DND-41 (cell line): ENCODE data around the gene MYEOV.

Source experiments
- ATAC-seq: fragments of 200-7000 bp; cut with Tn5 transposase; 3 replicates; pipeline ENCODE4 v1.9.1; 2021; ENCODE audit warnings: low read depth; ENCODE audit not compliant: insufficient read depth
- DNase-seq: peaks from one replicate; pipeline ENCODE4 v3.0.0-alpha.2; 2020
- H2AFZ ChIP-seq: 2 replicates; pipeline ENCODE4 v1.6.0; 2012; ENCODE audit warnings: low read depth, low read length
- H3K27ac ChIP-seq: 2 replicates; pipeline ENCODE4 v1.5.1; 2012; ENCODE audit warnings: low read length, inconsistent platforms
- H3K27me3 ChIP-seq: fragments of 200-600 bp; sonication (generic); 2 replicates; pipeline ENCODE4 v1.6.0; 2012; ENCODE audit warnings: low read length, mild to moderate bottlenecking, inconsistent platforms; ENCODE audit not compliant: insufficient read depth, poor library complexity
- H3K36me3 ChIP-seq: 2 replicates; pipeline ENCODE4 v1.5.1; 2012; ENCODE audit warnings: low read length, inconsistent platforms; ENCODE audit not compliant: insufficient read depth
- H3K4me1 ChIP-seq: 2 replicates; pipeline ENCODE4 v1.5.1; 2012; ENCODE audit warnings: mild to moderate bottlenecking, low read length; ENCODE audit not compliant: insufficient read depth
- H3K4me2 ChIP-seq: 2 replicates; pipeline ENCODE4 v1.6.0; 2012; ENCODE audit warnings: mild to moderate bottlenecking, moderate library complexity, low read length, inconsistent platforms; ENCODE audit not compliant: insufficient read depth
- H3K4me3 ChIP-seq, 2 experiments: fragments of 200-600 bp in 1 of 2; shearing (Covaris generic) in 1 of 2; 2 replicates each; pipeline ENCODE4 v1.5.1; 2012 to 2016; ENCODE audit warnings: inconsistent platforms in 2 of 2, low read length in 2 of 2, mild to moderate bottlenecking in 2 of 2, low read depth in 1 of 2, moderate library complexity in 1 of 2
- H3K79me2 ChIP-seq: 2 replicates; pipeline ENCODE4 v1.6.0; 2012; ENCODE audit warnings: low read length, inconsistent platforms; ENCODE audit not compliant: insufficient read depth
- H3K9ac ChIP-seq: 2 replicates; pipeline ENCODE4 v1.6.0; 2012; ENCODE audit warnings: low read depth, mild to moderate bottlenecking, inconsistent platforms, low read length, moderate library complexity
- H3K9me3 ChIP-seq: 2 replicates; pipeline ENCODE4 v1.5.1; 2012; ENCODE audit warnings: low read length, moderate library complexity, mild to moderate bottlenecking, inconsistent platforms; ENCODE audit not compliant: insufficient read depth, severe bottlenecking
- H4K20me1 ChIP-seq: 2 replicates; pipeline ENCODE4 v1.6.0; 2012; ENCODE audit warnings: low read length; ENCODE audit not compliant: insufficient read depth
- CTCF ChIP-seq: IDR thresholded peaks from 2 replicates; pipeline ENCODE4 v1.5.1; 2012; ENCODE audit warnings: borderline replicate concordance, low read length, moderate library complexity, mild to moderate bottlenecking; ENCODE audit not compliant: poor library complexity, severe bottlenecking; ENCODE audit errors: extremely low read depth
- EZH2 ChIP-seq: IDR thresholded peaks from 3 replicates; pipeline ENCODE4 v1.6.1; 2012; ENCODE audit warnings: borderline replicate concordance, low read depth, mild to moderate bottlenecking, moderate library complexity, low read length, inconsistent platforms; ENCODE audit not compliant: severe bottlenecking

Gene MYEOV

GRCh38 chr11:69327741-69328191, 33.8 kb downstream of the MYEOV start:
- DNase-seq (no peak), ATAC-seq (no peak)
- H3K9ac ChIP-seq: no peak overlapping the region
- no peak overlapping the region for H3K4me2 ChIP-seq
- H3K4me3 ChIP-seq: no peak overlapping the region
- H3K27ac ChIP-seq: no peak overlapping the region
- no peak overlapping the region for H2AFZ ChIP-seq
- H3K27me3 ChIP-seq: peaks cover 7% of the 10 kb centered on the region
- no peaks in the 10 kb centered on the region for H4K20me1 ChIP-seq
- no peaks in the 10 kb centered on the region for H3K36me3 ChIP-seq
- no peaks in the 10 kb centered on the region for H3K4me1 ChIP-seq
- TF ChIP-seq EZH2 (no peak), CTCF (no peak)
- H3K9me3 ChIP-seq: peaks cover 3% of the 10 kb centered on the region
- H3K79me2 ChIP-seq: no peaks in the 10 kb centered on the region

- Histone ChIP-seq H3K27me3 (peaks cover 7% of the 10 kb centered on the region), H3K4me1 (no peaks in the 10 kb centered on the region), H2AFZ (no peak overlapping the region), H3K4me3 (no peak overlapping the region), H3K36me3 (no peaks in the 10 kb centered on the region), H3K79me2 (no peaks in the 10 kb centered on the region), H3K9me3 (peaks cover 3% of the 10 kb centered on the region), H4K20me1 (no peaks in the 10 kb centered on the region), H3K27ac (no peak overlapping the region), H3K9ac (no peak overlapping the region), H3K4me2 (no peak overlapping the region)
- TF ChIP-seq CTCF (no peak), EZH2 (no peak)
- DNase-seq (no peak), ATAC-seq (no peak)
Measured at GRCh38 chr11:69328231-69328630, 34.3 kb downstream of the MYEOV start.

- H3K27me3 ChIP-seq: peaks cover 7% of the 10 kb centered on the region
- H3K4me2 ChIP-seq: no peak overlapping the region
- no peaks in the 10 kb centered on the region for H3K4me1 ChIP-seq
- no peak overlapping the region for H2AFZ ChIP-seq
- H3K9ac ChIP-seq: no peak overlapping the region
- no peak overlapping the region for H3K27ac ChIP-seq
- no peak overlapping the region for H3K4me3 ChIP-seq
- H3K9me3 ChIP-seq: no peaks in the 10 kb centered on the region
- H3K36me3 ChIP-seq: no peaks in the 10 kb centered on the region
- H4K20me1 ChIP-seq: no peaks in the 10 kb centered on the region
- TF ChIP-seq CTCF: no peak
- no peak for TF ChIP-seq EZH2
- DNase-seq (no peak), ATAC-seq (no peak)
- no peaks in the 10 kb centered on the region for H3K79me2 ChIP-seq
Measured at GRCh38 chr11:69329581-69329980, 35.6 kb downstream of the MYEOV start.

GRCh38 chr11:69330330-69330729, 36.4 kb downstream of the MYEOV start:
- Histone ChIP-seq H3K36me3 (no peaks in the 10 kb centered on the region), H3K9me3 (no peaks in the 10 kb centered on the region), H4K20me1 (no peaks in the 10 kb centered on the region), H3K27me3 (peaks cover 7% of the 10 kb centered on the region), H3K4me2 (no peak overlapping the region), H3K9ac (no peak overlapping the region), H3K79me2 (no peaks in the 10 kb centered on the region), H2AFZ (no peak overlapping the region), H3K4me1 (no peaks in the 10 kb centered on the region), H3K4me3 (no peak overlapping the region), H3K27ac (no peak overlapping the region)
- TF ChIP-seq CTCF (no peak), EZH2 (no peak)
- ATAC-seq (no peak), DNase-seq (no peak)
